Neural progenitor cell (in vitro differentiated cells): ENCODE data around the gene RGS8. TPM values are rescaled to one million over a fixed set of nuclear protein-coding genes. Genes with fewer than 3 reads are reported as not detected.

Experiments
- DNase-seq: peaks from one replicate; pipeline ENCODE4 v3.0.0-alpha.2; 2016; ENCODE audit warnings: low spot score
- H2AFZ ChIP-seq: fragments of 200-600 bp; sonication (generic); replicated peaks from 2 replicates; pipeline ENCODE4 v1.6.1; 2016; ENCODE audit warnings: antibody characterized with exemption
- H3F3A ChIP-seq: fragments of 200-600 bp; sonication (generic); 2 replicates; pipeline ENCODE4 v1.6.1; 2016; ENCODE audit warnings: antibody characterized with exemption, low read depth
- H3K27ac ChIP-seq: fragments of 200-600 bp; sonication (generic); 2 replicates; pipeline ENCODE4 v1.5.1; 2016; ENCODE audit warnings: mild to moderate bottlenecking
- H3K27me3 ChIP-seq: fragments of 200-600 bp; sonication (generic); 2 replicates; pipeline ENCODE4 v1.6.1; 2016; ENCODE audit warnings: mild to moderate bottlenecking, moderate library complexity
- H3K36me3 ChIP-seq: fragments of 200-600 bp; sonication (generic); 2 replicates; pipeline ENCODE4 v1.5.1; 2016
- H3K4me1 ChIP-seq: fragments of 200-600 bp; sonication (generic); 2 replicates; pipeline ENCODE4 v1.6.1; 2016; ENCODE audit warnings: mixed run types
- H3K4me2 ChIP-seq: fragments of 200-600 bp; sonication (generic); 2 replicates; pipeline ENCODE4 v1.6.1; 2016
- H3K4me3 ChIP-seq: fragments of 200-600 bp; sonication (generic); 2 replicates; pipeline ENCODE4 v1.5.1; 2016
- H3K79me2 ChIP-seq: fragments of 200-600 bp; sonication (generic); 2 replicates; pipeline ENCODE4 v1.6.1; 2016; ENCODE audit warnings: low read depth
- H3K9ac ChIP-seq: fragments of 200-600 bp; sonication (generic); 2 replicates; pipeline ENCODE4 v1.6.1; 2016
- H3K9me3 ChIP-seq: fragments of 200-600 bp; sonication (generic); 2 replicates; pipeline ENCODE4 v1.5.1; 2016; ENCODE audit warnings: low read depth
- H4K20me1 ChIP-seq: fragments of 200-600 bp; sonication (generic); 2 replicates; pipeline ENCODE4 v1.6.1; 2016; ENCODE audit warnings: low read depth
- H3K27ac Mint-ChIP-seq: 3 replicates; pipeline ENCODE4 v1.8.0; 2021; ENCODE audit warnings: mixed read lengths
- H3K27me3 Mint-ChIP-seq: 2 replicates; pipeline ENCODE4 v1.8.0; 2022; ENCODE audit warnings: low read depth, mild to moderate bottlenecking, inconsistent platforms, moderate library complexity, mixed read lengths; ENCODE audit not compliant: insufficient read depth
- H3K36me3 Mint-ChIP-seq: 3 replicates; pipeline ENCODE4 v1.8.0; 2021; ENCODE audit warnings: mixed read lengths
- H3K4me1 Mint-ChIP-seq: 3 replicates; pipeline ENCODE4 v1.8.0; 2021; ENCODE audit warnings: mixed read lengths
- H3K4me3 Mint-ChIP-seq: 3 replicates; pipeline ENCODE4 v1.8.0; 2021; ENCODE audit warnings: mild to moderate bottlenecking, moderate library complexity, mixed read lengths
- H3K9me3 Mint-ChIP-seq: 3 replicates; pipeline ENCODE4 v1.8.0; 2020; ENCODE audit warnings: mixed read lengths
- EZH2 ChIP-seq: fragments of 200-600 bp; sonication (generic); IDR thresholded peaks from 2 replicates; pipeline ENCODE4 v1.6.1; 2017; ENCODE audit warnings: antibody characterized with exemption, mild to moderate bottlenecking, moderate library complexity
- EZH2phosphoT487 ChIP-seq: fragments of 200-600 bp; sonication (generic); IDR thresholded peaks from 2 replicates; pipeline ENCODE4 v1.6.1; 2017; ENCODE audit warnings: antibody characterized with exemption
- total RNA-seq: library from RNA; depleted of rRNA; stranded (reverse); fragments of >200 nt; gene quantifications from 2 replicates; pipeline ENCODE4 v1.2.3, GENCODE V29; 2015; ENCODE audit warnings: low replicate concordance
- TF ChIP-seq, protein P1 (sequence below): fragments of 200-600 bp; sonication (generic); IDR thresholded peaks from 2 replicates; pipeline ENCODE4 v1.5.1; 2017; ENCODE audit warnings: antibody characterized with exemption, mild to moderate bottlenecking

RGS8 gene
- total RNA-seq, 1 donor from 2014 or later: 0.99 TPM

- no peak overlapping the region for H3K4me2 ChIP-seq
- no peaks in the 10 kb centered on the region for H3F3A ChIP-seq
- DNase-seq: peak; percentile 37
- no peaks in the 10 kb centered on the region for H3K36me3 Mint-ChIP-seq
- H3K9me3 Mint-ChIP-seq: no peaks in the 10 kb centered on the region
- H3K4me1 Mint-ChIP-seq: peaks cover 16% of the 10 kb centered on the region
- no peaks in the 10 kb centered on the region for H3K79me2 ChIP-seq
- no peaks in the 10 kb centered on the region for H3K27me3 ChIP-seq
- H4K20me1 ChIP-seq: no peaks in the 10 kb centered on the region
- H3K9ac ChIP-seq: no peak overlapping the region
- H3K4me3 ChIP-seq: no peak overlapping the region
- H3K9me3 ChIP-seq: no peaks in the 10 kb centered on the region
- H3K27ac Mint-ChIP-seq: no peak overlapping the region
- no peak for TF ChIP-seq EZH2
- TF ChIP-seq, protein P1, sequence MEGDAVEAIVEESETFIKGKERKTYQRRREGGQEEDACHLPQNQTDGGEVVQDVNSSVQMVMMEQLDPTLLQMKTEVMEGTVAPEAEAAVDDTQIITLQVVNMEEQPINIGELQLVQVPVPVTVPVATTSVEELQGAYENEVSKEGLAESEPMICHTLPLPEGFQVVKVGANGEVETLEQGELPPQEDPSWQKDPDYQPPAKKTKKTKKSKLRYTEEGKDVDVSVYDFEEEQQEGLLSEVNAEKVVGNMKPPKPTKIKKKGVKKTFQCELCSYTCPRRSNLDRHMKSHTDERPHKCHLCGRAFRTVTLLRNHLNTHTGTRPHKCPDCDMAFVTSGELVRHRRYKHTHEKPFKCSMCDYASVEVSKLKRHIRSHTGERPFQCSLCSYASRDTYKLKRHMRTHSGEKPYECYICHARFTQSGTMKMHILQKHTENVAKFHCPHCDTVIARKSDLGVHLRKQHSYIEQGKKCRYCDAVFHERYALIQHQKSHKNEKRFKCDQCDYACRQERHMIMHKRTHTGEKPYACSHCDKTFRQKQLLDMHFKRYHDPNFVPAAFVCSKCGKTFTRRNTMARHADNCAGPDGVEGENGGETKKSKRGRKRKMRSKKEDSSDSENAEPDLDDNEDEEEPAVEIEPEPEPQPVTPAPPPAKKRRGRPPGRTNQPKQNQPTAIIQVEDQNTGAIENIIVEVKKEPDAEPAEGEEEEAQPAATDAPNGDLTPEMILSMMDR: peak; percentile 40
- no peaks in the 10 kb centered on the region for H3K36me3 ChIP-seq
- H3K4me1 ChIP-seq: no peaks in the 10 kb centered on the region
- peak overlapping the region; percentile 5 for H2AFZ ChIP-seq
- H3K4me3 Mint-ChIP-seq: no peak overlapping the region
- no peak overlapping the region for H3K27ac ChIP-seq
- peaks cover 2% of the 10 kb centered on the region for H3K27me3 Mint-ChIP-seq
Measured at GRCh38 chr1:182720463-182720862, 36.1 kb upstream of the RGS8 start.

- Mint-ChIP-seq H3K27ac (no peak overlapping the region), H3K36me3 (no peaks in the 10 kb centered on the region), H3K9me3 (no peaks in the 10 kb centered on the region), H3K4me3 (no peak overlapping the region), H3K27me3 (peaks cover 2% of the 10 kb centered on the region), H3K4me1 (peaks cover 14% of the 10 kb centered on the region)
- Histone ChIP-seq H3K27me3 (no peaks in the 10 kb centered on the region), H3K36me3 (no peaks in the 10 kb centered on the region), H3K4me3 (no peak overlapping the region), H3F3A (no peaks in the 10 kb centered on the region), H3K79me2 (no peaks in the 10 kb centered on the region), H3K4me2 (no peak overlapping the region), H3K27ac (no peak overlapping the region), H3K9ac (no peak overlapping the region), H3K4me1 (no peaks in the 10 kb centered on the region), H3K9me3 (no peaks in the 10 kb centered on the region), H2AFZ (no peak overlapping the region), H4K20me1 (no peaks in the 10 kb centered on the region)
- TF ChIP-seq EZH2 (no peak), EZH2phosphoT487 (no peak)
- TF ChIP-seq, protein P1: no peak
- no peak for DNase-seq
Measured at GRCh38 chr1:182719553-182719952, 35.2 kb upstream of the RGS8 start.

DNA sequence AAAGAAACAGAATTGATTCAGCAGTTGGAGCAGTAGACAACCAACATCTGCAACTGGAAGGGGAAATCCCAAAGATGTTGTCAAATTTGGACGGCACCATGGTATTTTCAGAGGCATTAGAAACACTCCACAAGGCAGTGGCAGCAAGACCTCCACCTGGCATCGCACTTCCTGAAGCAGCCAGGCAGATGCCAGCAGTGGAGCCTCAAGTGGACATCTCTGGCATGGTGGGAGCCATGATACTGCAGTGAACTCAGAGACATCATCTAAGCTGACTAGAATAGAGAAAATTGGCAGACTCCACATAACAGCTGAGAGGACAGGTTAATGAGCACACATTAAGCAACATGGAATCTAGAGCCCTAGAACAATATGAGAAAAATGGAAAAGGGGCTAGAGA is 33.9 kb upstream of the RGS8 start:
- Histone ChIP-seq H3K27ac (no peak overlapping the region), H3F3A (no peaks in the 10 kb centered on the region), H3K9me3 (no peaks in the 10 kb centered on the region), H3K4me1 (no peaks in the 10 kb centered on the region), H3K4me3 (no peak overlapping the region), H3K9ac (no peak overlapping the region), H2AFZ (no peak overlapping the region), H4K20me1 (no peaks in the 10 kb centered on the region), H3K4me2 (no peak overlapping the region), H3K79me2 (no peaks in the 10 kb centered on the region), H3K36me3 (no peaks in the 10 kb centered on the region), H3K27me3 (no peaks in the 10 kb centered on the region)
- no peak for TF ChIP-seq EZH2phosphoT487
- TF ChIP-seq, protein P1: no peak
- TF ChIP-seq EZH2: no peak
- Mint-ChIP-seq H3K9me3 (no peaks in the 10 kb centered on the region), H3K27me3 (peaks cover 2% of the 10 kb centered on the region), H3K4me3 (no peak overlapping the region), H3K27ac (no peak overlapping the region), H3K4me1 (peaks cover 14% of the 10 kb centered on the region), H3K36me3 (no peaks in the 10 kb centered on the region)
- no peak for DNase-seq
